ENCODE results near the gene PKD1.
"Not testable (repeated sequence)": the region's sequence is repeated elsewhere in the genome, so short reads cannot be mapped to it uniquely, and the experiment has no call there.

The PKD1 gene

GRCh38 chr16:2124694-2125444 is 10.8 kb downstream of the PKD1 start:
- H3K36me3 ChIP-seq (ENCODE audit: control insufficient read depth in 4 of 4, insufficient read depth in 4 of 4, low read length in 3 of 4); H3K27me3 ChIP-seq (replicated peaks in 2 of 5; ENCODE audit: control insufficient read depth in 4 of 5, insufficient read depth in 5 of 5, low read length in 4 of 5); H3K9me3 ChIP-seq (ENCODE audit: control extremely low read depth in 1 of 5, control insufficient read depth in 4 of 5, insufficient read depth in 2 of 5, low read depth in 1 of 5, low read length in 4 of 5); H3K27ac ChIP-seq (ENCODE audit: insufficient read depth in 1 of 2, low read depth in 1 of 2, low read length in 2 of 2, poor library complexity in 1 of 2, severe bottlenecking in 2 of 2): not testable (repeated sequence)
- peaks cover 0 to 50% (median 38%) of the 10 kb centered on the region in 4 experiments for H3K4me1 ChIP-seq (ENCODE audit: control extremely low read depth in 1 of 4, control insufficient read depth in 4 of 4, insufficient read depth in 4 of 4, low read length in 3 of 4)
- POLR2A ChIA-PET, result interaction anchor here (1.0 kb wide), 1 partner anchor 19 kb away, joined by 3 read pairs; no protein-coding TSS in a partner anchor
- DNase-seq, result peak in 2 of 3 donors; percentile 32 to 41
- peak overlapping the region in 5 of 7 experiments; percentile 7 to 64 (median 42) for H3K4me3 ChIP-seq (ENCODE audit: control insufficient read depth in 1 of 7, extremely low read depth in 1 of 7, insufficient read depth in 4 of 7, low read depth in 2 of 7, low read length in 6 of 7)
- CTCF ChIA-PET, result interaction anchor here (0.7 to 4.8 kb wide), 2 partner anchors 15 to 23 kb away, joined by 3 to 28 read pairs; no protein-coding TSS in a partner anchor
- WGBS (ENCODE audit: insufficient coverage), result 6% methylated on average over 25 of the region's 37 CpGs

DNA sequence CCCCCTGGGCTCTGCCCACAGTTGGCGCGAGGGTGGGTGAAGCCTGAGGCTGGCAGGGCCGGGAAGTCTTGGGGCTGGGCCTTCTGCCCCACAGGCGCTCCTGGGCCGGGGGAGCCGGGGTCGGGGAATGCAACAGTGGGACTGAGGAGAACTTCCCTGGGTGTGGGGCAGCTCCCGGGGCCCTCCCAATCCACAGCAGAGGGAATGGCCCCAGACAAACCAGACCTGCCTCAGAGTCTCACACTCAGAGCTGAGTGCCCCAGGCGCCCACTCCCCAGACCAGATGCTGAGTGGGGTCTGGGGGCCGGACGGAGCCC is 11.4 kb downstream of the PKD1 start:
- DNase-seq; POLR2A ChIA-PET; H3K36me3 ChIP-seq (ENCODE audit: control insufficient read depth in 4 of 4, insufficient read depth in 4 of 4, low read length in 3 of 4); H3K9me3 ChIP-seq (ENCODE audit: control extremely low read depth in 1 of 5, control insufficient read depth in 4 of 5, insufficient read depth in 2 of 5, low read depth in 1 of 5, low read length in 4 of 5); H3K27ac ChIP-seq (ENCODE audit: insufficient read depth in 1 of 2, low read depth in 1 of 2, low read length in 2 of 2, poor library complexity in 1 of 2, severe bottlenecking in 2 of 2); H3K27me3 ChIP-seq (replicated peaks in 2 of 5; ENCODE audit: control insufficient read depth in 4 of 5, insufficient read depth in 5 of 5, low read length in 4 of 5): not testable (repeated sequence)
- WGBS (ENCODE audit: insufficient coverage), result 24% methylated on average over 6 of the region's 11 CpGs
- Histone ChIP-seq H3K4me3 (ENCODE audit: control insufficient read depth in 1 of 7, extremely low read depth in 1 of 7, insufficient read depth in 4 of 7, low read depth in 2 of 7, low read length in 6 of 7) (peak overlapping the region in 3 of 7 experiments; percentile 36 to 64 (median 42)), H3K4me1 (ENCODE audit: control extremely low read depth in 1 of 4, control insufficient read depth in 4 of 4, insufficient read depth in 4 of 4, low read length in 3 of 4) (peaks cover 0 to 50% (median 38%) of the 10 kb centered on the region in 4 experiments)
- CTCF ChIA-PET, result interaction anchor here (0.7 to 4.8 kb wide), 2 partner anchors 16 to 24 kb away, joined by 3 to 28 read pairs; no protein-coding TSS in a partner anchor

- WGBS (ENCODE audit: insufficient coverage), result 43% methylated on average over 5 of the region's 27 CpGs
- H3K4me3 ChIP-seq (ENCODE audit: control insufficient read depth in 1 of 7, extremely low read depth in 1 of 7, insufficient read depth in 4 of 7, low read depth in 2 of 7, low read length in 6 of 7); H3K27ac ChIP-seq (ENCODE audit: insufficient read depth in 1 of 2, low read depth in 1 of 2, low read length in 2 of 2, poor library complexity in 1 of 2, severe bottlenecking in 2 of 2); H3K27me3 ChIP-seq (replicated peaks in 2 of 5; ENCODE audit: control insufficient read depth in 4 of 5, insufficient read depth in 5 of 5, low read length in 4 of 5); H3K36me3 ChIP-seq (ENCODE audit: control insufficient read depth in 4 of 4, insufficient read depth in 4 of 4, low read length in 3 of 4); DNase-seq; POLR2A ChIA-PET; H3K9me3 ChIP-seq (ENCODE audit: control extremely low read depth in 1 of 5, control insufficient read depth in 4 of 5, insufficient read depth in 2 of 5, low read depth in 1 of 5, low read length in 4 of 5): not testable (repeated sequence)
- CTCF ChIA-PET, result interaction anchor here (4.8 kb wide), 1 partner anchor 16 kb away, joined by 28 read pairs; no protein-coding TSS in a partner anchor
- H3K4me1 ChIP-seq (ENCODE audit: control extremely low read depth in 1 of 4, control insufficient read depth in 4 of 4, insufficient read depth in 4 of 4, low read length in 3 of 4), result peaks cover 0 to 49% (median 36%) of the 10 kb centered on the region in 4 experiments
Observed at GRCh38 chr16:2123706-2124376, 11.9 kb downstream of the PKD1 start.

DNA sequence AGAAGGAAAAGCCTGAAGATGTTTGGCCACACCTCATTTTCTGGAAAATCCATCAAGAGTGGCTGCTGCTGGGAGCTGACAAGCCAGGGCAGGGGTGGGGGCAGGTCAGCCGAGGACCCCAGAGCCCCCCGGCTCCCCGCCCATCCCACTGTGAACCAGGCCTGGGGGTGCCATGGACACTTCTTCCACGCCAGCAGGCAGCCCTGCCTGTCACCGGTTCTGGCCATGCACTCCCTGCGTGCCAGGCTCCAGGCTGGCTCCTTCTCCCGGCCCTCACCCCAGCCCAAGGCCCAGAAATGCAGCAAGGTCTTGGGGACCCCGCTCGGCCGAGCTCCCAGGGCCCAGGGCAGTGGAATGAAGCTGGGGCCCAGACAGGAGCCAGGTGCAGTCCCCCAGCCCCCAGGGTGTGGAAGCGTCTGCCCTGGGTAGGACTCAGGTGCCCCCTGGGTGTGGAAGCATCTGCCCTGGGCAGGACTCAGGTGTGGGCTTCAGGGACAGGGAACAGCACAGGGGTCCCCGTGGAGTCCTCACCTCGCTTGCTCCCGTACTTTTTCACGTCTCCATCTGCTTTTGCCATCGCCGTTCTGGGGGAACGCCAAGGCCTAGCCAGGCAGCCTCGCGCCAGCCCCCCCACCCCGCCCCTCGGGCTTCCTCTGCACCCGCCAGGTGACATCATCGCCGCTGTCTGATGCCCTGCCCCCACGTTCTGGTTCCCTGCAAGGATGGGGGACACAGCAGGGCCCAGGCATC is 12.6 kb downstream of the PKD1 start:
- H3K27me3 ChIP-seq (replicated peaks in 2 of 5; ENCODE audit: control insufficient read depth in 4 of 5, insufficient read depth in 5 of 5, low read length in 4 of 5); DNase-seq; POLR2A ChIA-PET; H3K36me3 ChIP-seq (ENCODE audit: control insufficient read depth in 4 of 4, insufficient read depth in 4 of 4, low read length in 3 of 4); H3K9me3 ChIP-seq (ENCODE audit: control extremely low read depth in 1 of 5, control insufficient read depth in 4 of 5, insufficient read depth in 2 of 5, low read depth in 1 of 5, low read length in 4 of 5); H3K4me3 ChIP-seq (ENCODE audit: control insufficient read depth in 1 of 7, extremely low read depth in 1 of 7, insufficient read depth in 4 of 7, low read depth in 2 of 7, low read length in 6 of 7); H3K27ac ChIP-seq (ENCODE audit: insufficient read depth in 1 of 2, low read depth in 1 of 2, low read length in 2 of 2, poor library complexity in 1 of 2, severe bottlenecking in 2 of 2): not testable (repeated sequence)
- H3K4me1 ChIP-seq (ENCODE audit: control extremely low read depth in 1 of 4, control insufficient read depth in 4 of 4, insufficient read depth in 4 of 4, low read length in 3 of 4), result peaks cover 0 to 42% (median 31%) of the 10 kb centered on the region in 4 experiments
- CTCF ChIA-PET, result interaction anchor here (1.5 to 4.8 kb wide), 2 partner anchors 17 to 120 kb away, joined by 4 to 28 read pairs; no protein-coding TSS in a partner anchor
- no CpG with 5 or more reads among the region's 26 CpGs for WGBS (ENCODE audit: insufficient coverage)

DNA sequence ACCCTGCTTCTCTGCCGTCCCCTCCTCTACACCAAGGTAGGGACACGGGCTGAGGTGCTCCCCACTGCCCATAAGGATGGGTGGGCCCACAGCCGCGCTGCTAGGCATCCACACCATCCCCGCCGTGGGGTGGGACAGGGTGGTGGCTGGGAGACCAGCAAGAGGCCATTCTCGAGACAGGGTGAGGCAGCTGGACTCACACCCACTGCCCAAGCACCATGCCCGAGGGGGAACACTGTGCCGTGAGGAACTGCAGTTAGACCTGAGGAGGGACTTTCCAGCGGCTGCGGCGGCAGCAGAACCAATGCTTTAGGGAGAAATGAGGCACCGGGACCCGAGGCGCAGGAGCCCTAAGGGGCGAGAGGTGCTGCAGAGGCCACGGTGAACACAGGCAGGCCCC is 13.3 kb downstream of the PKD1 start:
- POLR2A ChIA-PET, result interaction anchor here (0.6 kb wide), 1 partner anchor 412 kb away, joined by 5 read pairs; no protein-coding TSS in a partner anchor
- no peak overlapping the region for H3K27ac ChIP-seq (ENCODE audit: insufficient read depth in 1 of 2, low read depth in 1 of 2, low read length in 2 of 2, poor library complexity in 1 of 2, severe bottlenecking in 2 of 2)
- H3K4me3 ChIP-seq (ENCODE audit: control insufficient read depth in 1 of 7, extremely low read depth in 1 of 7, insufficient read depth in 4 of 7, low read depth in 2 of 7, low read length in 6 of 7), result no peak overlapping the region
- WGBS (ENCODE audit: insufficient coverage), result 97% methylated on average over 15 of the region's 17 CpGs
- no peaks in the 10 kb centered on the region for H3K9me3 ChIP-seq (ENCODE audit: control extremely low read depth in 1 of 5, control insufficient read depth in 4 of 5, insufficient read depth in 2 of 5, low read depth in 1 of 5, low read length in 4 of 5)
- no peak for DNase-seq
- H3K4me1 ChIP-seq (ENCODE audit: control extremely low read depth in 1 of 4, control insufficient read depth in 4 of 4, insufficient read depth in 4 of 4, low read length in 3 of 4), result peaks cover 0 to 41% (median 30%) of the 10 kb centered on the region in 4 experiments
- H3K36me3 ChIP-seq (ENCODE audit: control insufficient read depth in 4 of 4, insufficient read depth in 4 of 4, low read length in 3 of 4), result no peaks in the 10 kb centered on the region
- CTCF ChIA-PET, result interaction anchor here (1.0 to 4.8 kb wide), 6 partner anchors 18 to 119 kb away, joined by 4 to 28 read pairs (median 6); partner anchors contain the start of gene RAB26
- no peaks in the 10 kb centered on the region for H3K27me3 ChIP-seq (replicated peaks in 2 of 5; ENCODE audit: control insufficient read depth in 4 of 5, insufficient read depth in 5 of 5, low read length in 4 of 5)

GRCh38 chr16:2121853-2122252 is 13.8 kb downstream of the PKD1 start:
- ChIA-PET CTCF (interaction anchor here (1.0 to 4.8 kb wide), 6 partner anchors 18 to 118 kb away, joined by 4 to 28 read pairs (median 6); partner anchors contain the start of gene RAB26), POLR2A (interaction anchor here (0.6 to 1.6 kb wide), 4 partner anchors 15 to 411 kb away, joined by 3 to 11 read pairs (median 5); partner anchors contain the start of genes RAB26 and TRAF7)
- Histone ChIP-seq H3K4me1 (ENCODE audit: control extremely low read depth in 1 of 4, control insufficient read depth in 4 of 4, insufficient read depth in 4 of 4, low read length in 3 of 4) (peaks cover 0 to 36% (median 27%) of the 10 kb centered on the region in 4 experiments), H3K4me3 (ENCODE audit: control insufficient read depth in 1 of 7, extremely low read depth in 1 of 7, insufficient read depth in 4 of 7, low read depth in 2 of 7, low read length in 6 of 7) (no peak overlapping the region), H3K9me3 (ENCODE audit: control extremely low read depth in 1 of 5, control insufficient read depth in 4 of 5, insufficient read depth in 2 of 5, low read depth in 1 of 5, low read length in 4 of 5) (no peaks in the 10 kb centered on the region), H3K27me3 (replicated peaks in 2 of 5; ENCODE audit: control insufficient read depth in 4 of 5, insufficient read depth in 5 of 5, low read length in 4 of 5) (no peaks in the 10 kb centered on the region), H3K27ac (ENCODE audit: insufficient read depth in 1 of 2, low read depth in 1 of 2, low read length in 2 of 2, poor library complexity in 1 of 2, severe bottlenecking in 2 of 2) (no peak overlapping the region), H3K36me3 (ENCODE audit: control insufficient read depth in 4 of 4, insufficient read depth in 4 of 4, low read length in 3 of 4) (no peaks in the 10 kb centered on the region)
- DNase-seq, result no peak
- 100% methylated on average over 1 of the region's 19 CpGs for WGBS (ENCODE audit: insufficient coverage)

All from common myeloid progenitor, CD34-positive (primary cell).